ENCODE measurements around the gene KLF2. TPM values are rescaled to one million over a fixed set of nuclear protein-coding genes. Genes with fewer than 3 reads are reported as not detected.
"Not testable (repeated sequence)": the region's sequence is repeated elsewhere in the genome, so short reads cannot be mapped to it uniquely, and the experiment has no call there.

Gene KLF2
- total RNA-seq, 2 experiments from 2014 or later: 0.94 to 1.0 TPM

DNA sequence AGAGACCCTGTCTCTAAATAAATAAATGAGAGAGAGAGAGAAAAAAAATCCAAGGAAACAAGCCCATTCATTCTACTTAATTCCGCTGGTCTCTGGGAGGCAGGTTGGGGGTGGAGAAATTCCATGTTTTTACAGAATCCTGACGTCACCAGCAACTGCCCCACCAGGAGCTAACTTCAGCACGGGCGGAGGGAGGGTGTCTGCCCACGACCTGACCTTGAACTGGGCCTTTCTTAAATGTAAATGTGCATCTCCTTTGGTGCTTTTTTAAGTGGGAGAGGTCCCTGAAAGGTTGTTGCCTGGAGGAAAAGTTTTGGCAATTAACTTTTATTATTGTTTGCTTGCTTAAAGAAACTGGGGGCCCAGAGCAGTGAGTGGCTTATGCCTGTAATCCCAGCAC, 15.5 kb downstream of the KLF2 start:
- Mint-ChIP-seq H3K4me3 (no peak overlapping the region), H3K9me3 (peaks cover 2% of the 10 kb centered on the region), H3K27me3 (peaks cover 8% of the 10 kb centered on the region), H3K4me1 (ENCODE audit: low read depth) (peaks cover 51% of the 10 kb centered on the region), H3K36me3 (ENCODE audit: low read depth) (no peaks in the 10 kb centered on the region), H3K27ac (no peak overlapping the region)
- ATAC-seq: no peak
- POLR2A ChIA-PET: interaction anchor here (0.6 to 2.1 kb wide), 3 partner anchors 18 to 27 kb away, joined by 4 to 8 read pairs (median 5); no protein-coding TSS in a partner anchor
- no peak for DNase-seq
- CTCF ChIA-PET: interaction anchor here (0.9 to 3.2 kb wide), 6 partner anchors 9 to 56 kb away, joined by 3 to 15 read pairs (median 5); no protein-coding TSS in a partner anchor
- TF ChIP-seq, protein P1, sequence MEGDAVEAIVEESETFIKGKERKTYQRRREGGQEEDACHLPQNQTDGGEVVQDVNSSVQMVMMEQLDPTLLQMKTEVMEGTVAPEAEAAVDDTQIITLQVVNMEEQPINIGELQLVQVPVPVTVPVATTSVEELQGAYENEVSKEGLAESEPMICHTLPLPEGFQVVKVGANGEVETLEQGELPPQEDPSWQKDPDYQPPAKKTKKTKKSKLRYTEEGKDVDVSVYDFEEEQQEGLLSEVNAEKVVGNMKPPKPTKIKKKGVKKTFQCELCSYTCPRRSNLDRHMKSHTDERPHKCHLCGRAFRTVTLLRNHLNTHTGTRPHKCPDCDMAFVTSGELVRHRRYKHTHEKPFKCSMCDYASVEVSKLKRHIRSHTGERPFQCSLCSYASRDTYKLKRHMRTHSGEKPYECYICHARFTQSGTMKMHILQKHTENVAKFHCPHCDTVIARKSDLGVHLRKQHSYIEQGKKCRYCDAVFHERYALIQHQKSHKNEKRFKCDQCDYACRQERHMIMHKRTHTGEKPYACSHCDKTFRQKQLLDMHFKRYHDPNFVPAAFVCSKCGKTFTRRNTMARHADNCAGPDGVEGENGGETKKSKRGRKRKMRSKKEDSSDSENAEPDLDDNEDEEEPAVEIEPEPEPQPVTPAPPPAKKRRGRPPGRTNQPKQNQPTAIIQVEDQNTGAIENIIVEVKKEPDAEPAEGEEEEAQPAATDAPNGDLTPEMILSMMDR (IDR thresholded peaks at IDR 0.05): no peak
- intact Hi-C loops (cut with micrococcal nuclease): no loop called here

DNA sequence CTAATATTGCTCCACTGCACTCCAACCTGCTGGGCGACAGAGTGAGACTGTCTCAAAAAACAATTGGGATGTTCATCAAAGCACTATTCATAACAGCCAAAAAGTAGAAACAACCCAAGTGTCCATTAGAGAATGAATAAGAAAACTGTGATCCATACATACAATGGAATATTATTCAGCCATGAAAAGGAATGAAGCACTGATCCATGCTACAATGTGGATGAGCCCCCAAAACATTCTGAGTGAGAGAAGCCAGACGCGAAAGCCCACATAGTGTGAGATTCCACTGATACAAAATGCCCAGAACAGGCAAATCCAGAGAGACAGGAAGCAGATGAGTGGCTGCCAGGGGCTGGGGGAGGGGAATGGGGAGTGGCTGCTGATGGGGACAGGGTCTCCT, 16.0 kb downstream of the KLF2 start:
- CTCF ChIA-PET: interaction anchor here (0.7 to 3.2 kb wide), 3 partner anchors 10 to 380 kb away, joined by 3 to 9 read pairs (median 3); no protein-coding TSS in a partner anchor
- peaks cover 10% of the 10 kb centered on the region for H3K27me3 Mint-ChIP-seq

DNA sequence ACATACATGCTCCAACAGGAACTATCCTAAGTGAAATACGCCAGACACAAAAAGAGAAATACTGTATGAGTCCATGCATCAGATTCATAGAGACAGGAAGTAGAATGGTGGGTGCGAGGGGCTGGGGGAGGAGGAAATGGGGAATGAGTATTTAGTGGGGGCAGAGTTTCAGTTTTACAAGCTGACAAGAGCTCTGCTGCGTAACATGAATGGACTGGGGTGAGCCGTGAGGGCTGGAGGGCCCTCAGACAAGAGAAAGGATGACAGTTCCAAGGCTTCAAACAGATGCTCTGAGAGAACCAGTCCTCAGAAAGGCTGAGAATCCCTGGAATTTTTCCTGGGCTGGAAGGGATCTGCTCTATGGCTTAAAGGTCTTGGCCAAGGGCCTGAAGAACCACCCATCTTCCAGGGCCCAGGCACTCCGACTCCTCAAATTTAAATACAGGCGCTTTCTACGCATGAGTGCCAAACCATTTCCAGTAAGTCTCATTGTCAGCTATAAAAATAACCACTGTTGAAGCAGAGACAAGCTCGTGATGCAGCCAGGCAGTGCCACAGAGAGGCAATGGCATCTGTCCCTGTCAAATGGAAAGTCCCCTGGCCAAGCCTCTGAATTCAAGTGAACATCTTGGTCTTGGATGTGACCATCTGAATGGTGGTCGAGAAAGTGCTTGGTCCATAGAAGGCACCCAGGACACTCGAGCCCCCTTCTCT, 17.5 kb downstream of the KLF2 start:
- ATAC-seq (peak; percentile 84), DNase-seq (peak; percentile 91)
- intact Hi-C loops (cut with micrococcal nuclease): loop anchor here (2.0 kb wide), 2 partner anchors 13 to 25 kb away; no protein-coding TSS in a partner anchor
- ChIA-PET CTCF (interaction anchor here (0.9 to 3.2 kb wide), 8 partner anchors 10 to 95 kb away, joined by 3 to 16 read pairs (median 5); no protein-coding TSS in a partner anchor), POLR2A (interaction anchor here (0.6 to 2.4 kb wide), 8 partner anchors 13 to 95 kb away, joined by 3 to 12 read pairs (median 3); no protein-coding TSS in a partner anchor)
- H3K27ac Mint-ChIP-seq: peak overlapping the region; percentile 37
- peaks cover 47% of the 10 kb centered on the region for H3K4me1 Mint-ChIP-seq (ENCODE audit: low read depth)
- no peaks in the 10 kb centered on the region for H3K36me3 Mint-ChIP-seq (ENCODE audit: low read depth)
- H3K4me3 Mint-ChIP-seq: peak overlapping the region; percentile 4
- TF ChIP-seq, protein P1 (IDR thresholded peaks at IDR 0.05): no peak
- H3K9me3 Mint-ChIP-seq: peaks cover 2% of the 10 kb centered on the region
- peaks cover 4% of the 10 kb centered on the region for H3K27me3 Mint-ChIP-seq

More for the DNA sequence above, 16.0 kb downstream of the KLF2 start:
- TF ChIP-seq, protein P1 (IDR thresholded peaks at IDR 0.05): no peak
- no peak for ATAC-seq
- DNase-seq: no peak
- intact Hi-C loops (cut with micrococcal nuclease): no loop called here
- Mint-ChIP-seq H3K36me3 (ENCODE audit: low read depth) (no peaks in the 10 kb centered on the region), H3K27ac (no peak overlapping the region), H3K9me3 (peaks cover 2% of the 10 kb centered on the region), H3K4me3 (no peak overlapping the region), H3K4me1 (ENCODE audit: low read depth) (peaks cover 51% of the 10 kb centered on the region)
- POLR2A ChIA-PET: interaction anchor here (0.6 to 0.7 kb wide), 2 partner anchors 17 to 34 kb away, joined by 3 to 4 read pairs; no protein-coding TSS in a partner anchor

DNA sequence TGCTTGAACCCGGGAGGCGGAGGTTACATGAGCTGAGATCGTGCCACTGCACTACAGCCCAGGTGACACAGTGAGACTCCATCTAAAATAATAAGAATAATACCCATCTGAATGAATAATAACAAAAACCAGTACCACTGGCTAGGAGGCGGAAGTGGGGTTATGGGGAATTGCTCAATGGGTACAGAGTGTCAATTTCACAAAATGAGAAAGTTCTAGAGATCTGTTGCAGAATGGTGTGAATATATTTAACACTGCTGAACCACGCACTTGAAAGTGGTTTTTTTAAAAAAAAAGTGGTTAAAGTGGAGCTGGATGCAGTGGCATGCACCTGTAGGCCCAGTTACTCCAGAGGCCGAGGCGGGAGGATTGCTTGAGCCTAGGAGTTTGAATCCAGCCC, 18.5 kb downstream of the KLF2 start:
- H3K36me3 Mint-ChIP-seq (ENCODE audit: low read depth): no peaks in the 10 kb centered on the region
- intact Hi-C loops (cut with micrococcal nuclease): loop anchor here (2.0 kb wide), 2 partner anchors 14 to 24 kb away; no protein-coding TSS in a partner anchor
- DNase-seq (no peak), ATAC-seq (no peak)
- no peak overlapping the region for H3K27ac Mint-ChIP-seq
- peaks cover 2% of the 10 kb centered on the region for H3K9me3 Mint-ChIP-seq
- no peak overlapping the region for H3K4me3 Mint-ChIP-seq
- ChIA-PET CTCF (interaction anchor here (0.7 to 3.2 kb wide), 7 partner anchors 9 to 96 kb away, joined by 3 to 16 read pairs (median 7); no protein-coding TSS in a partner anchor), POLR2A (interaction anchor here (0.6 to 2.4 kb wide), 5 partner anchors 14 to 301 kb away, joined by 3 to 12 read pairs (median 5); no protein-coding TSS in a partner anchor)
- H3K4me1 Mint-ChIP-seq (ENCODE audit: low read depth): peaks cover 38% of the 10 kb centered on the region
- TF ChIP-seq, protein P1 (IDR thresholded peaks at IDR 0.05): no peak
- peaks cover 4% of the 10 kb centered on the region for H3K27me3 Mint-ChIP-seq

DNA sequence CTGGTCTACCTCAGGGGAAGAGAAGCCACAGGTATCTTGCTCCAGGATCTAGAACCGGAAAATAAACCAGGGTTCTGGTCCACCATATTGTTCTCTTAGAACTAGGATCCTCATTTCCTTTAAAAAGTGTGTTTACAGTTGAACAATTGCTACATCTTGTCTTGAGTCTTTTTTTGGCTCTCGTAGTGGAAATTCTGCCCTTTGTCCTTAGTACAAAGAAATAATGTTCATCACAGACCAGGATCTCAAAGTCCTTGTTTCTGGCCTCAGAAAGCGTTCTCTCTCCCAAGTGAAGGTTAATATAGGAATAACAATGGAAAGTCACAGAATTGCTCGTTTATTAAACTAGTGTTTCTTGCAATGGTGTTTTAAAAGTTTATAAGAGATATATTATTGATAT, 20.8 kb downstream of the KLF2 start:
- Mint-ChIP-seq H3K36me3 (ENCODE audit: low read depth) (no peaks in the 10 kb centered on the region), H3K27ac (no peak overlapping the region), H3K27me3 (peaks cover 4% of the 10 kb centered on the region), H3K4me3 (no peak overlapping the region), H3K9me3 (peaks cover 2% of the 10 kb centered on the region), H3K4me1 (ENCODE audit: low read depth) (peaks cover 23% of the 10 kb centered on the region)
- no peak for DNase-seq
- ATAC-seq: no peak
- TF ChIP-seq, protein P1 (IDR thresholded peaks at IDR 0.05): no peak
- ChIA-PET POLR2A (no interaction called here), CTCF (no interaction called here)
- intact Hi-C loops (cut with micrococcal nuclease): no loop called here

DNA sequence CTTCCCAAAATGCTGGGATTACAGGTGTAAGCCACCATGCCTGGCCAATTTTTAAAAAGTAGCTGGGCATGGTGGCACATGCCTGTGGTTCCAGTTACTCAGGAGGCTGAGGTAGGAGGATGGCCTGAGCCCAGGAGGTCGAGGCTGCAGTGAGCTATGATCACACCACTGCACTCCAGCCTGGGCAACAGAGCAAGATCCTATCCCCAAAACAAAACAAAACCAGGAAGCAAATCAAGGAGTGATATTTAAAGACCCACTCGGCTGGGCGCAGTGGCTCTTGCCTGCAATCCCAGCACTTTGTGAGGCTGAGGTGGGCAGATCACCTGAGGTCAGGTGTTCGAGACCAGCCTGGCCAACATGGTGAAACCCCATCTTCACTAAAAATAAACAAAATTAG, 22.5 kb downstream of the KLF2 start:
- H3K4me1 Mint-ChIP-seq (ENCODE audit: low read depth): peaks cover 19% of the 10 kb centered on the region
- H3K4me3 Mint-ChIP-seq; H3K27ac Mint-ChIP-seq; DNase-seq; ATAC-seq; CTCF ChIA-PET; H3K27me3 Mint-ChIP-seq; H3K36me3 Mint-ChIP-seq (ENCODE audit: low read depth); H3K9me3 Mint-ChIP-seq; intact Hi-C loops (cut with micrococcal nuclease): not testable (repeated sequence)
- POLR2A ChIA-PET: interaction anchor here (0.7 to 1.0 kb wide), 2 partner anchors 9 to 16 kb away, joined by 3 read pairs; no protein-coding TSS in a partner anchor
